GM12892 (cell line): ENCODE results near the gene LRMDA.

Experiments used
- DNase-seq: peaks from one replicate; pipeline ENCODE4 v3.0.0; 2011; ENCODE audit not compliant: insufficient read length
- FAIRE-seq: peaks from 2 replicates; lab custom pipeline; 2011; peaks lifted over from hg19 to GRCh38; lab: Jason Lieb, UNC
- POLR2A ChIP-seq: IDR thresholded peaks from 2 replicates; pipeline ENCODE4 v1.6.1; 2011; ENCODE audit warnings: low read depth, low read length, control low read depth
- POLR2AphosphoS5 ChIP-seq: IDR thresholded peaks from 2 replicates; pipeline ENCODE4 v1.6.1; 2011; ENCODE audit warnings: low read depth, low read length, control low read depth
- TAF1 ChIP-seq: IDR thresholded peaks from 2 replicates; pipeline ENCODE4 v1.6.1; 2011; ENCODE audit warnings: low read depth, mild to moderate bottlenecking, control low read depth, low read length, borderline replicate concordance

The LRMDA gene

GRCh38 chr10:76070916-76071315 is 639.5 kb downstream of the LRMDA start:
- FAIRE-seq = no peak

GRCh38 chr10:76071653-76072365 is 640.4 kb downstream of the LRMDA start:
- no peak for FAIRE-seq
- TF ChIP-seq POLR2AphosphoS5 = no peak
- no peak for TF ChIP-seq POLR2A
- TF ChIP-seq TAF1 = no peak
- no peak for DNase-seq

More at GRCh38 chr10:76070916-76071315, 639.5 kb downstream of the LRMDA start:
- DNase-seq = no peak
- TF ChIP-seq POLR2A (no peak), TAF1 (no peak), POLR2AphosphoS5 (no peak)

GRCh38 chr10:76072384-76072783 is 641.0 kb downstream of the LRMDA start:
- FAIRE-seq (no peak), DNase-seq (no peak)
- TF ChIP-seq TAF1 (no peak), POLR2A (no peak), POLR2AphosphoS5 (no peak)

- TF ChIP-seq POLR2AphosphoS5 = no peak
- no peak for TF ChIP-seq TAF1
- no peak for TF ChIP-seq POLR2A
- no peak for DNase-seq
- no peak for FAIRE-seq
Measured at GRCh38 chr10:76073524-76073923, 642.1 kb downstream of the LRMDA start.

- DNase-seq = no peak
- no peak for FAIRE-seq
- TF ChIP-seq POLR2A (no peak), TAF1 (no peak), POLR2AphosphoS5 (no peak)
Measured at GRCh38 chr10:76074659-76075058, 643.2 kb downstream of the LRMDA start.

- DNase-seq (no peak), FAIRE-seq (no peak)
- TF ChIP-seq POLR2AphosphoS5 = no peak
- TF ChIP-seq POLR2A = no peak
- TF ChIP-seq TAF1 = no peak
Measured at GRCh38 chr10:76080451-76080850, 649.0 kb downstream of the LRMDA start.

- no peak for TF ChIP-seq TAF1
- TF ChIP-seq POLR2A = no peak
- no peak for TF ChIP-seq POLR2AphosphoS5
- no peak for DNase-seq
- FAIRE-seq = no peak
Measured at GRCh38 chr10:76080991-76081390, 649.6 kb downstream of the LRMDA start.

- DNase-seq = no peak
- FAIRE-seq = no peak
Measured at GRCh38 chr10:76082232-76082631, 650.8 kb downstream of the LRMDA start.

GRCh38 chr10:76082956-76083355 is 651.5 kb downstream of the LRMDA start:
- no peak for DNase-seq
- FAIRE-seq = no peak
- no peak for TF ChIP-seq POLR2AphosphoS5
- no peak for TF ChIP-seq TAF1

More at GRCh38 chr10:76082232-76082631, 650.8 kb downstream of the LRMDA start:
- TF ChIP-seq TAF1 (no peak), POLR2AphosphoS5 (no peak)

GRCh38 chr10:76085002-76085816 is 653.8 kb downstream of the LRMDA start:
- TF ChIP-seq POLR2A (no peak), TAF1 (no peak), POLR2AphosphoS5 (no peak)
- DNase-seq = no peak
- FAIRE-seq = no peak

GRCh38 chr10:76085817-76086167 is 654.4 kb downstream of the LRMDA start:
- TF ChIP-seq POLR2A (no peak), TAF1 (no peak), POLR2AphosphoS5 (no peak)
- no peak for DNase-seq
- no peak for FAIRE-seq
